Endothelial cell (in vitro differentiated cells): ENCODE data around the gene FAM110A. TPM values are rescaled to one million over a fixed set of nuclear protein-coding genes. Genes with fewer than 3 reads are reported as not detected.

Source experiments
- DNase-seq: peaks from one replicate; pipeline ENCODE4 v3.0.0; 2021; ENCODE audit warnings: low spot score
- H3K27ac Mint-ChIP-seq: one replicate; pipeline ENCODE4 v1.8.0; 2021; ENCODE audit warnings: mixed read lengths, inconsistent platforms; ENCODE audit not compliant: unreplicated experiment
- H3K27me3 Mint-ChIP-seq: one replicate; pipeline ENCODE4 v1.8.0; 2021; ENCODE audit warnings: mild to moderate bottlenecking, moderate library complexity, mixed read lengths, inconsistent platforms; ENCODE audit not compliant: unreplicated experiment
- H3K36me3 Mint-ChIP-seq: one replicate; pipeline ENCODE4 v1.8.0; 2021; ENCODE audit warnings: mild to moderate bottlenecking, low read depth, mixed read lengths, inconsistent platforms; ENCODE audit not compliant: unreplicated experiment
- H3K4me1 Mint-ChIP-seq: one replicate; pipeline ENCODE4 v1.8.0; 2021; ENCODE audit warnings: mild to moderate bottlenecking, mixed read lengths, inconsistent platforms; ENCODE audit not compliant: unreplicated experiment
- H3K4me3 Mint-ChIP-seq: one replicate; pipeline ENCODE4 v1.8.0; 2021; ENCODE audit warnings: mild to moderate bottlenecking, mixed read lengths, inconsistent platforms; ENCODE audit not compliant: unreplicated experiment
- H3K9me3 Mint-ChIP-seq: one replicate; pipeline ENCODE4 v1.8.0; 2021; ENCODE audit warnings: mixed read lengths, inconsistent platforms; ENCODE audit not compliant: unreplicated experiment
- CTCF ChIP-seq: fragments of 200-600 bp; sonication (generic); IDR thresholded peaks from one replicate; pipeline ENCODE4 v1.5.0; 2021; ENCODE audit warnings: antibody characterized with exemption; ENCODE audit not compliant: unreplicated experiment
- total RNA-seq: library from RNA; stranded (reverse); fragmentation: NEBNext Ultra II Directional; extraction: Animal tissue kit (Norgen Biotek cat#: 25700); gene quantifications from one replicate; pipeline ENCODE4 v1.2.1, GENCODE V29; 2021; ENCODE audit not compliant: unreplicated experiment

Gene FAM110A
- total RNA-seq, 1 donor from 2014 or later: 7.2 TPM

- peak; percentile 76 for DNase-seq
- no peak for TF ChIP-seq CTCF
- no peaks in the 10 kb centered on the region for H3K4me1 Mint-ChIP-seq
- no peaks in the 10 kb centered on the region for H3K36me3 Mint-ChIP-seq
- H3K9me3 Mint-ChIP-seq: no peaks in the 10 kb centered on the region
- no peak overlapping the region for H3K27ac Mint-ChIP-seq
- H3K4me3 Mint-ChIP-seq: no peak overlapping the region
- H3K27me3 Mint-ChIP-seq: peaks cover 2% of the 10 kb centered on the region
Measured at GRCh38 chr20:884983-885952, 51.8 kb downstream of the FAM110A start.

GRCh38 chr20:887137-887536 is 53.6 kb downstream of the FAM110A start:
- H3K4me3 Mint-ChIP-seq: no peak overlapping the region
- H3K4me1 Mint-ChIP-seq: no peaks in the 10 kb centered on the region
- DNase-seq: no peak
- H3K36me3 Mint-ChIP-seq: peaks cover 3% of the 10 kb centered on the region
- H3K9me3 Mint-ChIP-seq: no peaks in the 10 kb centered on the region
- no peak for TF ChIP-seq CTCF
- H3K27ac Mint-ChIP-seq: no peak overlapping the region
- peaks cover 4% of the 10 kb centered on the region for H3K27me3 Mint-ChIP-seq

GRCh38 chr20:888057-888456 is 54.5 kb downstream of the FAM110A start:
- H3K27me3 Mint-ChIP-seq: peaks cover 6% of the 10 kb centered on the region
- H3K9me3 Mint-ChIP-seq: no peaks in the 10 kb centered on the region
- no peak overlapping the region for H3K27ac Mint-ChIP-seq
- no peaks in the 10 kb centered on the region for H3K4me1 Mint-ChIP-seq
- DNase-seq: no peak
- no peak overlapping the region for H3K4me3 Mint-ChIP-seq
- H3K36me3 Mint-ChIP-seq: peaks cover 4% of the 10 kb centered on the region
- TF ChIP-seq CTCF: no peak

GRCh38 chr20:889106-889505 is 55.6 kb downstream of the FAM110A start:
- no peaks in the 10 kb centered on the region for H3K9me3 Mint-ChIP-seq
- peaks cover 6% of the 10 kb centered on the region for H3K27me3 Mint-ChIP-seq
- H3K36me3 Mint-ChIP-seq: peaks cover 4% of the 10 kb centered on the region
- no peak overlapping the region for H3K27ac Mint-ChIP-seq
- H3K4me1 Mint-ChIP-seq: no peaks in the 10 kb centered on the region
- no peak for TF ChIP-seq CTCF
- no peak for DNase-seq
- H3K4me3 Mint-ChIP-seq: no peak overlapping the region

- H3K27ac Mint-ChIP-seq: no peak overlapping the region
- H3K9me3 Mint-ChIP-seq: no peaks in the 10 kb centered on the region
- H3K4me3 Mint-ChIP-seq: no peak overlapping the region
- no peak for TF ChIP-seq CTCF
- no peaks in the 10 kb centered on the region for H3K4me1 Mint-ChIP-seq
- DNase-seq: no peak
- peaks cover 6% of the 10 kb centered on the region for H3K27me3 Mint-ChIP-seq
- peaks cover 4% of the 10 kb centered on the region for H3K36me3 Mint-ChIP-seq
Measured at GRCh38 chr20:889932-890463, 56.5 kb downstream of the FAM110A start.
